LNCaP clone FGC (cell line): Measurements from ENCODE around the gene HIGD1B.

ENCODE experiments used
- DNase-seq: peaks from one replicate; pipeline ENCODE4 v3.0.0-alpha.2; 2011; ENCODE audit warnings: low read depth
- H3K4me3 ChIP-seq: 2 replicates; pipeline ENCODE4 v1.5.1; 2011; ENCODE audit warnings: mild to moderate bottlenecking, low read depth, low read length, control low read depth
- TF ChIP-seq, protein P1 (sequence below): IDR thresholded peaks from 2 replicates; pipeline ENCODE4 v1.5.1; 2012; ENCODE audit warnings: mild to moderate bottlenecking; ENCODE audit not compliant: control insufficient read depth, insufficient read depth; ENCODE audit errors: extremely low read depth

The HIGD1B gene

DNA sequence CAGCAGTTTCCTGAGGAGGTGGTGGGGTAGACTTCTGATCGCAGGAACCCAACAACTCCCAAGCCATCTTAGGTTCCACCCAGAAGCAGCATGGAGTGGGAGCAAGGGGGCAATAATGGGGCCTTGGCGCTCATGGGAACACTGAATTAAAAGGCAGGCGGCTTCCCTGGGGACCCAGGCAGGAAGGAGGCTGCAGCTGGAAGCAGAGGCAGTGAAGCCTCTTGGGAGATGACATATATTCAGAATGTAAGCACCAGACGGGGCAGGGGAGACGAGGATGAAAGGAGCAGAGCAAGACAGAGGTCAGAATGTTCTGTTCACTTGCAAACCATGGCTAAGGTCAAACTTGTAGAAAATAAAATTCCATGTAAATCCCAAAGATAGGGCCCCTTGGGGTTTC lies 2.9 kb downstream of the HIGD1B start:
- TF ChIP-seq, protein P1, sequence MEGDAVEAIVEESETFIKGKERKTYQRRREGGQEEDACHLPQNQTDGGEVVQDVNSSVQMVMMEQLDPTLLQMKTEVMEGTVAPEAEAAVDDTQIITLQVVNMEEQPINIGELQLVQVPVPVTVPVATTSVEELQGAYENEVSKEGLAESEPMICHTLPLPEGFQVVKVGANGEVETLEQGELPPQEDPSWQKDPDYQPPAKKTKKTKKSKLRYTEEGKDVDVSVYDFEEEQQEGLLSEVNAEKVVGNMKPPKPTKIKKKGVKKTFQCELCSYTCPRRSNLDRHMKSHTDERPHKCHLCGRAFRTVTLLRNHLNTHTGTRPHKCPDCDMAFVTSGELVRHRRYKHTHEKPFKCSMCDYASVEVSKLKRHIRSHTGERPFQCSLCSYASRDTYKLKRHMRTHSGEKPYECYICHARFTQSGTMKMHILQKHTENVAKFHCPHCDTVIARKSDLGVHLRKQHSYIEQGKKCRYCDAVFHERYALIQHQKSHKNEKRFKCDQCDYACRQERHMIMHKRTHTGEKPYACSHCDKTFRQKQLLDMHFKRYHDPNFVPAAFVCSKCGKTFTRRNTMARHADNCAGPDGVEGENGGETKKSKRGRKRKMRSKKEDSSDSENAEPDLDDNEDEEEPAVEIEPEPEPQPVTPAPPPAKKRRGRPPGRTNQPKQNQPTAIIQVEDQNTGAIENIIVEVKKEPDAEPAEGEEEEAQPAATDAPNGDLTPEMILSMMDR: no peak

DNA sequence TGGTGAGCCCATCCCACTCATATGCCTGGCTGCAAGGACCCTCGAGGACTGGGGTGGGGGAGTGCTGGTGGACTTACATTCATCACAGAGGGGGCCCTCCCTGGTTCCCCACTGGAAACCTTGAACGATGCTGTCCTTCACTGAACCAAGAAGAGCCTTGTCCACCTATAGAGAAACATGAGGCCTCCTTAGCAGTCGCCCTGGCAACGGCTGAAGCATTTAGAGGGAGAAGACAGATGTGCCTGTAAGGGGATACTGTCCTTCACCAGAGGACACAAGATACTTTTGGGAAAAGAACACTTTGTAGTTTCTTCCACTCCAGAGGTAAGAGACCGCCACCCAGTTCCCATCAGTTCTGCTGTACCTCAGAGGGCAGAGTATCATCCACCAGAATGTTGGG lies 6.5 kb downstream of the HIGD1B start:
- TF ChIP-seq, protein P1: no peak
- no peak overlapping the region for H3K4me3 ChIP-seq
- no peak for DNase-seq

More for the DNA sequence above, 2.9 kb downstream of the HIGD1B start:
- no peak overlapping the region for H3K4me3 ChIP-seq
- no peak for DNase-seq

DNA sequence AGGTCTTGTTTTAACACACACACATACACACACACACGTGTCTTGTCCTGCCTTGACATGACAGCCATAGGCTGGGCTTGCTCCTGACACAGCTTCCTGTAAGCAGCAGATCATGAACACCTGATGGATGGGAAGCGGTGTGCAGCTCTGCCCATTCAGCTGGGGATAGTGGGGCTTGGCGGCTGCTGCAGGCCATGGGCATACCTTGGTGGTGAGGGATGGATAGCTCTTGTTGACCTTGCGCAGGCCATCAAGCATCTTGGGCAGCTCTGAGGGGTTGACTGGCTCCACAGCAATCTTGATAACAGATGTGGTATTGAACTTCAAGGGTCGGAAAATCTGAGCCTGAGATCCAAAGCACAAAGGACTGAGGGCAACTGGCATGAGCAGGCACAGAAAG lies 12.0 kb downstream of the HIGD1B start:
- TF ChIP-seq, protein P1: no peak
- H3K4me3 ChIP-seq: no peak overlapping the region
- DNase-seq: no peak

DNA sequence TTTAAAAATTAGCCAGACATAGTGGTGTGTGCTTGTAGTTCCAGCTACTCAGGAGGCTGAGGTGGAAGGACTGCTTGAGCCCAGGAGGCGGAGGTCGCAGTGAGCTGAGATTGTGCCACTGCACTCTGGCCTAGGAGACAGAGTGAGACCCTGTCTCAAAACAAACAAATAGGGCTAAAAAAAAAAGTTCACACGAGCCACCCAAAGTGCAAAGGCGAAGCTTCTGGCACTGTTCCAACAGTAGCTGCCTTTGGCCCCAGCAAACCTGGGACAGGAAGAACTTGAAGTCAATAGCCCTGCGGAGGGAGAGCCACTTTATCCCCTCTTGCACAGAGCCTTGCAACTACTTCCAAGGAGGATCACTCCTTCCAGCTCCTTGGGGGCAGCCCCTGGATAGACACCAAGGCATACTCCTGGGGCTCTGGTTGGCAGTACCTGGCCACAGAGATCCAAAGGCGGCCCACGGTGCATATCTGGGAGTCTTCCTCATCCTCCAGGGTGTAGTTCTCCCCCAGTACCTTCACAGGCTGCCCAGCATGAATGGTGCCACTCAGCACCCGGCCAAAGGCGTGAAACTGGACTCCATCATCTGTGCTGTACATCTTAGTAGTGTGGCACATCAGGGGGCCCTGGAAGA lies 14.7 kb downstream of the HIGD1B start:
- no peak overlapping the region for H3K4me3 ChIP-seq
- TF ChIP-seq, protein P1: no peak
- DNase-seq: no peak

DNA sequence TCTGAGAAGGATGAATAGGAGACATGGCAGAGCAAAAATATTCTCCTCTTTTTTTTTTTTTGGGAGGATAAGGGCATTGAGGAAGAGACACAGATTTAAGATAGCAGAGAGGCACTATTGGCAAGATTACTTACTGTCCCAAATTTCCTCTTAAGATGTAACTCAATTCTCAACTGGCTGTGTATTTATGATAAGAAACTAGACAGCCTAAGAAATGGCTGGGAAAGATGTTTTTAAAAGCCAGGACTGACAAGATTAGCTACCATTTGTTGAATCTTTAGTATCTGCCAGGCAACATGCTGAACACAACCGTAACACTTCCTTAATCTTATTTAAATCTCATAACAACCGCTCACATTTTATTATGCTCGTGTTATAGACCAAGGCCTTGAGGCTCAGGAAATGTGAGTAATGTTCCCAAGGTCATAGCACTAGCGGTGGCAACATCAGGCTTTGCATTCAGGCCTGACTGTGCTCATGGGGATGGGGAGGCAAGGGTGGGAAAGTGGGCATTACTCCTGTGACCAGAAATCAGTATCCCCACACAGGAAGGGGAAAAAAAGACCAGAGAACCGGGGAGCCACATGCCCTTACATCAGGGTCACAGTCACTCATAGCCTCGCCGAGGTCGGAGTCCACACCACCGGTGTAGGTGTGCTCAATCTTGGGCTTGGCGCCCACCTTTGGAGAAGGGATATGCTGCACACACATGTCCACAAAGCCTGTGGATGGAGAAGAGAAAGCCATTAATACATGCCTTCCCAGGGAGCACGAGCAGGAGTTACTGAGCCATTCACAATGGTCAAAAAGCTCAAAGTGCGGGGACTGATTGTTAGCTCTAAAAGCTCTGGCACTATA lies 15.6 kb downstream of the HIGD1B start:
- DNase-seq: no peak
- TF ChIP-seq, protein P1: no peak
- H3K4me3 ChIP-seq: no peak overlapping the region

DNA sequence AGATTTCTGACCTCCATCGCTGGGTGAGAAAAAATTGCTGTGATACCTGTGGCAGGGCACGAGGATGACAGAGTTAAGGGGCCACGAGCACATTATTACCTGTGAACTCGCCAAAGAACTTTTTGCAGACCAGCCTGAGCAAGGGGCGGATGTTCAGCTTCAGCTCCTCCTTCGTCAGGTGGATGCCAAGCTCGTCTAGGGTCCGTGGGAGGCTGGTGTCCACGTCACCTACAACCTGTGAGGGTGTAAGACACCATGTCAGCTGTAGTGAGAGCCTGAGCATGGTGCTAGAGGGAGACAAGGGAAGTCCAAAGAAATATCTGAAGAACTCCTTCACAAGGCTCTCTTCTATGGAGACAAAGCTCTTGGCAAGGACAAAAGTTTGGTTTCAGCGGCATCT lies 17.1 kb downstream of the HIGD1B start:
- no peak for DNase-seq
- TF ChIP-seq, protein P1: no peak
- no peak overlapping the region for H3K4me3 ChIP-seq
